Measurements from ENCODE around the gene RFX6.

DNA sequence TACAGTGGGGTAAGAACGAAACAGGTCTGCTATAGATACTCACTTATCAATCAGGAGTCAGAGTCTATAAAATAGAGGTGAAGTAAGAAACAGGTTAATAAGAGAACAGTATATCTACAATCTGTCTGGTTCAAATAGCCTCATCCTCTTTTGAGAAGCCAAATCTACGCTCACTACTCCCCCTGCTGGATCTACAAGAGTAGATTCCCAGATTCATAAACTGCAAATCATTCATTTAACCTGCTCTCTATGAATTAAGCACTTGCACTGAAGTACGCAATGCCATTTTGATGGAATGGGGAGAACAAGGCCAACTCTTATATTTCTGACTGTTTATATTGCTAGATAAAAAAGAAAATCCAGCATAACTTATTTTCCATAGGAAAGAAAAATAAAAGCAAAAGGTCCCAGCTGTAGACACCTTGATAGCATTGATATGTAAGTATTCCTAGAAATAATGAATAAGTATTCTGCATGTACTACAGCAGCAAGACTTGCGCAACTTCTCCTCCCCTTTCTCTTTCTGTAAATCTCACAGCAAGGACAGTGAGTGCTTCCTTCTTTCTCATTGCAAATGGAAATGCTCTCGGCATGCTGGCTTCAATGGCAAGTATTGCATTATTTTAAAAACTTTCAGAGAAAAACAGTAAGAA is 92.3 kb downstream of the RFX6 start:
- TF ChIP-seq EZH2phosphoT487 (IDR thresholded peaks at IDR 0.05; ENCODE audit: insufficient read depth, low read depth) = no peak
- no peak for TF ChIP-seq EZH2 (IDR thresholded peaks at IDR 0.05; ENCODE audit: insufficient read depth, poor library complexity, severe bottlenecking)

Measured in GM23248 (cell line).